Measurements from ENCODE around the gene SPACA6.

DNA sequence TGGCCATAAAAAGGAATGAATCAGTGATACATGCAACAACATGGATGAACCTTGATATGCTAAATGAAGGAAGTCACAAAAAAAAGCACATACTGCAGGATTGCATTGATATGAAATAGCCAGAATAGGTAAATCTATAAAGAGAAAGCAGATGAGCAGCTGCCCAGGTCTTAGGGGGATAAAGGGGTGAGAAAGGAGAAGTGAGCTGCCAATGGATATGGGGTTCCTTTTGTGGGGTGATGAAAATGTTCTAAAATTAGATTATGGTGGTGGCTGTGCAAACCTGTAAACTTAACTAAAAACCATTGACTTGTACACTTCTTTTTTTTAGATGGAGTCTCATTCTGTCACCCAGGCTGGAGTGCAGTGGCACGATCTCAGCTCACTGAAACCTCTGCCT, 18.6 kb downstream of the SPACA6 start:
- TF ChIP-seq, protein P1, sequence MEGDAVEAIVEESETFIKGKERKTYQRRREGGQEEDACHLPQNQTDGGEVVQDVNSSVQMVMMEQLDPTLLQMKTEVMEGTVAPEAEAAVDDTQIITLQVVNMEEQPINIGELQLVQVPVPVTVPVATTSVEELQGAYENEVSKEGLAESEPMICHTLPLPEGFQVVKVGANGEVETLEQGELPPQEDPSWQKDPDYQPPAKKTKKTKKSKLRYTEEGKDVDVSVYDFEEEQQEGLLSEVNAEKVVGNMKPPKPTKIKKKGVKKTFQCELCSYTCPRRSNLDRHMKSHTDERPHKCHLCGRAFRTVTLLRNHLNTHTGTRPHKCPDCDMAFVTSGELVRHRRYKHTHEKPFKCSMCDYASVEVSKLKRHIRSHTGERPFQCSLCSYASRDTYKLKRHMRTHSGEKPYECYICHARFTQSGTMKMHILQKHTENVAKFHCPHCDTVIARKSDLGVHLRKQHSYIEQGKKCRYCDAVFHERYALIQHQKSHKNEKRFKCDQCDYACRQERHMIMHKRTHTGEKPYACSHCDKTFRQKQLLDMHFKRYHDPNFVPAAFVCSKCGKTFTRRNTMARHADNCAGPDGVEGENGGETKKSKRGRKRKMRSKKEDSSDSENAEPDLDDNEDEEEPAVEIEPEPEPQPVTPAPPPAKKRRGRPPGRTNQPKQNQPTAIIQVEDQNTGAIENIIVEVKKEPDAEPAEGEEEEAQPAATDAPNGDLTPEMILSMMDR (IDR thresholded peaks at IDR 0.05) = no peak
- TF ChIP-seq POLR2A (IDR thresholded peaks at IDR 0.05) = no peak

Data from uterus (tissue), 2 donors.